Progenitor cell of endocrine pancreas (in vitro differentiated cells): ENCODE results near the gene URAD. TPM values are rescaled to one million over a fixed set of nuclear protein-coding genes. Genes with fewer than 3 reads are reported as not detected.
"Not testable (repeated sequence)": the region's sequence is repeated elsewhere in the genome, so short reads cannot be mapped to it uniquely, and the experiment has no call there.

Experiments
- DNase-seq: peaks from one replicate; pipeline ENCODE4 v3.0.0; 2021; ENCODE audit warnings: low spot score; ENCODE audit not compliant: unreplicated experiment
- H3K27ac Mint-ChIP-seq: 2 replicates; pipeline ENCODE4 v1.8.0; 2021; ENCODE audit warnings: mild to moderate bottlenecking, moderate library complexity, mixed read lengths
- H3K27me3 Mint-ChIP-seq: 2 replicates; pipeline ENCODE4 v1.8.0; 2021; ENCODE audit warnings: mixed read lengths
- H3K36me3 Mint-ChIP-seq: 2 replicates; pipeline ENCODE4 v1.8.0; 2022; ENCODE audit warnings: mixed read lengths; ENCODE audit not compliant: insufficient read depth
- H3K4me1 Mint-ChIP-seq: 2 replicates; pipeline ENCODE4 v1.8.0; 2021; ENCODE audit warnings: low read depth, mixed read lengths
- H3K4me3 Mint-ChIP-seq: 2 replicates; pipeline ENCODE4 v1.8.0; 2021; ENCODE audit warnings: low read depth, mild to moderate bottlenecking, moderate library complexity, mixed read lengths
- H3K9me3 Mint-ChIP-seq: 2 replicates; pipeline ENCODE4 v1.8.0; 2021; ENCODE audit warnings: low read depth, mixed read lengths
- CTCF ChIP-seq: fragments of 200-600 bp; sonication (generic); IDR thresholded peaks from one replicate; pipeline ENCODE4 v1.5.0; 2021; ENCODE audit warnings: antibody characterized with exemption, mild to moderate bottlenecking; ENCODE audit not compliant: unreplicated experiment
- total RNA-seq: library from RNA; stranded (reverse); gene quantifications from 2 replicates; pipeline ENCODE4 v1.2.1, GENCODE V29; 2021

Gene URAD
- total RNA-seq, 1 donor from 2014 or later: not detected

DNA sequence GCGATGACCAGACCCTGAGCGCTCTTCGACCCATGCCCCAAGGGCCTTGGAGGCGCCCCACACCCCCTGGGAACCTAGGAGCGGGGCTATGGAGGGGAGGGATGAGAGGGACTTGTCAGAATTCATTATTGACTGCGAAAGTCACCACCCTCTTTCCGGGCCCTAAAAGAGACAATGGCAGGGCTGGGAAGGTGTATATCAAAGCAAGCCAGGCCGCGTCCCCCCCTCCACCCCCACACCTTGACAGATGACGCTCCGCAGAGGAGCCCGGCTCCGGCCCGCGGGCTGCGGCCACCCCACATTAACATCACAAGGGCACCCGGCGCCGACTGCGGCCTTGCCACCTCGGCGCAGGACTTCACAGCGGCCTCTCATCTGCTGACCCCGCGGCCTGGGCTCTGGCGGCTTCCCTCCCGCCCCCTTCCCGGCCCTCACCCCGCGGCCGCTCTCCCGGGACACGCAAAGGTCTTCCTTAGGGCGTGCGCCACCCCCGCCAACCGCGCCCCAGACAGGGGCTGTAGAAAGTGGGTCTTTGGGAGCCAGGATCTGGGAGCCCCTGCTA lies 21.8 kb downstream of the URAD start:
- no peak for TF ChIP-seq CTCF

DNA sequence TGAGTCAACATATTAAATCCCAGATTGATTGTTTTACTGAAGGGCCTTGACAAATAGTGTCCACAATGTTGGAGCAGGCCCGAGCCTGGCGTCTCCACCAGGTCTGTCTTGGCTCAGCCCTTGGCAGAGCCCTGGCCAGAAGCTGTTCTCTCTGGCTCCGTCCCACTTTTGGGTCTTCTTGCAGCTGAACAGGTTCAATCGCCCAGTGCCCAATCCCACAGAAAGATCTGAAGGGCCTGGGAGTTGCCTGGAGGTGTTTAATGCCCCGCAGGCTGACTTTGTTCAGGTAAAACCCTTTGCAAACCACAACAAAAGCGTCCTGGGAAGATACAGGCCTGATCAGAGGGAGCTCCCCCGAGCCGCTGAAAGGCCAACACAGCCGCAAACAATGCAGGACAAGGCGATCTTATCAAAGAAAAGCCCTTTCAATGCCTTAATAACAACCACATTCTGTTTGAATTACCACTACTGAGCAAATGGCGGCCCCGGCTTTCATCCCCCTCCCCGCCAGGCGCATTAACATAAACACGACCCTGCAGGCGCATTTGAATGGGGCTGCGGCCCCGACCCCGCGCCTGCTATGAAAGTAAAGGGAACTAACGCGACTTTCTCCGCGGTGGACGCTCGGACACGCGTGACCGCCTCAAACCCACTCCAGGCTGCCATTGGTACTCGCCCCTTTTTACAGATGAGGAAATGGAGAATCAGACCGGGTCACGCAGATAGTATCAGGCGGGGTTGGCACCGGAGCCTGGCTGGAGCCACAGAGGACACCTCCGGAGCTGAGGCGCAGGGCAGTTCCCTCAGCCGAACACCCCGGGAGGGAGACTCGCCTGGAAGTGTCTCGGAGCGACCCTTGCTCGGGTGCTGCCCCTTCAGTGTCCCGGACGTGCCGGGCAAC lies 22.5 kb downstream of the URAD start:
- Mint-ChIP-seq H3K9me3 (no peaks in the 10 kb centered on the region), H3K27ac (peak overlapping the region; percentile 94), H3K36me3 (peaks cover 1% of the 10 kb centered on the region), H3K4me1 (peaks cover 64% of the 10 kb centered on the region), H3K4me3 (peak overlapping the region; percentile 87), H3K27me3 (peaks cover 35% of the 10 kb centered on the region)
- no peak for DNase-seq
- TF ChIP-seq CTCF: no peak

More for the DNA sequence above, 21.8 kb downstream of the URAD start:
- no peak for DNase-seq
- H3K4me3 Mint-ChIP-seq: peak overlapping the region; percentile 87
- no peaks in the 10 kb centered on the region for H3K9me3 Mint-ChIP-seq
- peaks cover 59% of the 10 kb centered on the region for H3K4me1 Mint-ChIP-seq
- H3K36me3 Mint-ChIP-seq: peaks cover 1% of the 10 kb centered on the region
- peaks cover 43% of the 10 kb centered on the region for H3K27me3 Mint-ChIP-seq
- H3K27ac Mint-ChIP-seq: peak overlapping the region; percentile 94

DNA sequence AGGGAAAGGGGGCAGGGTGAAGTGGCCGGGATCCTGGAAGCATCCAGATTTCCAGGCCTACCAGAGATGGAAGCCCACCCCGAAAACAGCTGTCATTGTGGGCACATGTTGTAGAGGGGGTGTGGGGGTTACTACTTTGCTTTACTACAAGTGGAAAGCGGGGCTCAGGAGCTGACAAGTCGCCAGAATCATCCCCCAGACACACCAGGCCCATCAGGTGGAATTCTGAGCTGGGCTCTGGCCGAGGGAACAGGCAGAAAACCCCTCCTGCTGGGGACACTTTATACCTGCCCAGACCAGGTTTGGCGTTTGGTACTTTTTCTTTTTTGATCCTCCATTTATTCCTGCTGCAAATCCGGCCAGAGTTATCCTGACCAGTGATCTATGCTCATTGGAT lies 23.2 kb downstream of the URAD start:
- H3K9me3 Mint-ChIP-seq: no peaks in the 10 kb centered on the region
- TF ChIP-seq CTCF: no peak
- peak overlapping the region; percentile 94 for H3K27ac Mint-ChIP-seq
- peaks cover 62% of the 10 kb centered on the region for H3K4me1 Mint-ChIP-seq
- H3K27me3 Mint-ChIP-seq: peaks cover 29% of the 10 kb centered on the region
- no peak for DNase-seq
- H3K4me3 Mint-ChIP-seq: peak overlapping the region; percentile 87
- H3K36me3 Mint-ChIP-seq: peaks cover 1% of the 10 kb centered on the region

DNA sequence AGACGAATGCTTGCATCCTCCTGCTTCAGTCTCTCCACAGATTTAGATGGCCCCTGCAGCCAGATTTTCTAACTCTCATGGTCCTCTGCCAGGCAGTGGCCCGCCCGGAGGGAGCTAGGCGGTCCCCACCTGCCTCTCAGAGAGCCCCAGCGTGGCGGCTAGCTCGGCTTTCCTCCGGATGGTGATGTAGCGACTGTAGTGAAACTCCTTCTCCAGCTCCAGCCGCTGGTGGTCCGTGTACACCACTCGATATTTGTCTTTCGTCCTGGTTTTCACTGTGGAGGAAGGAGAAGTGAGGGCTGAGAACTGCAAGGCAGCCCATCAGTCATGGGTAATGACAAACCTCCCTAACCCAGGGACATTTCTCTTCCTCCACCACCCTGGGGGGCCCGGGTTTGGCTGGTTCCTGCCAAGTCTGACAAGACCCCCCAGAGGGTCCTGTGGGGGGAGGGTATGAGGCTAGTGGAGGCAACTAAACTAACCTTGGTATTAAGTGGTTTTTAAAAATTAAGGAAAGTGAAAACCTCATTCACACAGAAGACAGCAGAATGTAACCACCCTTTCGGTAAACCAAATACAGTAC lies 23.7 kb downstream of the URAD start:
- H3K9me3 Mint-ChIP-seq: no peaks in the 10 kb centered on the region
- TF ChIP-seq CTCF: no peak
- H3K4me1 Mint-ChIP-seq: peaks cover 65% of the 10 kb centered on the region
- H3K4me3 Mint-ChIP-seq: peak overlapping the region; percentile 87
- H3K36me3 Mint-ChIP-seq: peaks cover 1% of the 10 kb centered on the region
- peaks cover 24% of the 10 kb centered on the region for H3K27me3 Mint-ChIP-seq
- DNase-seq: no peak
- H3K27ac Mint-ChIP-seq: peak overlapping the region; percentile 80

- not testable (repeated sequence) for DNase-seq, H3K36me3 Mint-ChIP-seq, H3K27ac Mint-ChIP-seq, H3K9me3 Mint-ChIP-seq, H3K4me3 Mint-ChIP-seq
- Mint-ChIP-seq H3K27me3 (peaks cover 17% of the 10 kb centered on the region), H3K4me1 (peaks cover 61% of the 10 kb centered on the region)
Observed at GRCh38 chr13:27964206-27964605, 24.3 kb downstream of the URAD start.
